ENCODE measurements around the gene TIPIN.
"Not testable (repeated sequence)": the region's sequence is repeated elsewhere in the genome, so short reads cannot be mapped to it uniquely, and the experiment has no call there.

TIPIN gene

DNA sequence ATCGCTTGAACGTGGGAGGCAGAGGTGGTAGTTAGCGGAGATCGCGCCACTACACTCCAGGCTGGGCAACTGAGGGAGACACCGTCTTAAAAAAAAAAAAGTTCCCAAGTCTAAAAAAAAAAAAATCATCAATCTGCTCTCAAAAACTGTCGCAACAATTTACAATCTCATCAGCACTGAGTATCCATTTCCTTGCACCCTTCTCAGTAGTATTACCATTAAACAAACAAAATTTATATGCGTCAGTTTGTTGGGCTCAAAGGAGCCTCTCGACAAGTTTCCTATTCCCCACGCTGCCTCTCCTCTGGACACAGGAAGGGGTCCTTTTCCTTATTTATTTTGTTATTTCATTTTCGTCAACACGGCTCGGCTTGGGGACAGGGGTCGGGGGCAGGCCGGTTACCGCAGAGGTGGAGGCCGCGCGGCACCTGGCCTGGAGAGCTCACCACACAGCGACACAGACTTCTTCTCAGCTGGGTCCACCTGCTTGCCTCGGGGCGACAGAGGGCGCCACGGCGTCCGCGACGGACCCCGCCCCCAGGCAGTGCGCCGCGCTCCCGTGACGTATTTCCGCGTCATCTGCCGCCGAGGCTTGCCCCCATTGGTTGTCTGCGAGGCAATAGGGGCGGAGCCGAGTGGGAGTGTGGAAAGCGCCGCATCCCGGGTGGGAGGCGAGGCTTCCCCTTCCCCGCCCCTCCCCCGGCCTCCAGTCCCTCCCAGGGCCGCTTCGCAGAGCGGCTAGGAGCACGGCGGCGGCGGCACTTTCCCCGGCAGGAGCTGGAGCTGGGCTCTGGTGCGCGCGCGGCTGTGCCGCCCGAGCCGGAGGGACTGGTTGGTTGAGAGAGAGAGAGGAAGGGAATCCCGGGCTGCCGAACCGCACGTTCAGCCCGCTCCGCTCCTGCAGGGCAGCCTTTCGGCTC lies 30.0 kb upstream of the TIPIN start, which contains the start of gene MAP2K1:
MAP2K1 (plus strand) TSS at position 709 of the 920 bp plus-strand sequence. CDS start 436 bp downstream, outside the sequence.
- DNase-seq (ENCODE audit: low read depth, low spot score): peak; percentile 79
- peak within 1 kb of the TSS; percentile 96 for H3K27ac ChIP-seq

DNA sequence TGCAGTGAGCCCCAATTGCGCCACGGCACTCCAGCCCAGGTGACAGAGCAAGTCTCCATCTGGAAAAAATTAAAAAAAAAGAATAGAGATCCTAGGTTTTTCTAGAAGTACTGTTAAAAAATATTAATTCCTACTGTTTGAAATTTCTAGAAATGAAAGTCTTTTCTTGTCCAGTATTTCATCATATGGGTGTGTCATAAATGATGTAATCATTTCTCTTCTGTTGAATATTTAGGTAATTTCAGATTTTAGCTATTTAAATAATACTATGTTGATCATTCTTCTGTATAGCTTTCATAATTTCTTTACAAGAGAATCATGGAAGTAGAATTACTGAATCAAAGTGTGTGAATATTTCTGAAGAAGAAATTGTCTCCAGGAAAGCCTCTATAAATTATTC lies 24.9 kb upstream of the TIPIN start:
- DNase-seq (ENCODE audit: low read depth, low spot score); H3K27ac ChIP-seq: not testable (repeated sequence)

DNA sequence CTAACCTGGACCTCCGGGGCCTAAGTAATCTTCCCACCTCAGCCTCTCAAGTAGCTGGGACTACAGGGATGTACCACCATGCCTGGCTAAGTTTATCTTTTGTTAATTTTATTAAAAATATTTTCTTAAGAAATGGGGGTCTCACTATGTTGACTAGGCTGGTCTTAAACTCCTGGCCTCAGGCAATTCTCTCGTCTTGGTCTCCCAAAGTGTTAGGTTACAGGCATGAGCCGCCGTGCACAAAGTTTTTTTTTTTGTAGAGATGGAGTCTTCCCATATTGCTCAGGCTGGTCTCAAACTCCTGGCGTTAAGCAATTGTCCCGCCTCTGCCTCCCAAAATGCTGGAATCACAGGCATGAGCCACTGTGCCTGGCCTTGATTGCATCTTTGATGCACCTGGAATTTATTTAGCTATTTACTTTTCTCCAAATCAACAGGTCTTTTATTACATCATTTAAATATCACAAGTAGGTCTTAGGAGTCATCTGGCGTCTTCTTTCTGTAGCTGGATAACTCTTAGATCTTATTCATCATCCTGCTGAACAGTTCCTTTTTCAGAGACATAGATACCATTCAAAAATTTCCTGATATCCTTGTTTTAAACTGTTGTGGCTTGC lies 22.4 kb upstream of the TIPIN start:
- no peak overlapping the region for H3K27ac ChIP-seq
- no peak for DNase-seq (ENCODE audit: low read depth, low spot score)

DNA sequence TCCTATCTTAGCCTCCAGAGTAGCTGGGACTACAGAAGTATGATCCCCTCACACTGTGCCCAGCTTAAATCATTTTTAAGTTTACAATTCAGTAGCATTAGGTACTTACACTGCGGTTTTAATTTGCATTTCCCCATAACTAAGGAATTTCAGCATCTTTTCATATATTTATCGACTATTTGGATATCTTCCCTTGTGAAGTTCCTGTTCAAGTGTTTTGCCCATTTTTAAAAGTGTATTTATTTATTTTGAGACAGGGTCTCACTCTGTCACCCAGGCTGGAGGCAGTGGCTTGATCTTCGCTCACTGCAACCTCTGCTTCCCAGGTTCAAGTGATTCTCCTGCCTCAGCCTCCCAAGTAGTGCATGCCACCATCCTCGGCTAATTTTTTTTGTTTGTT lies 17.7 kb upstream of the TIPIN start:
- no peak overlapping the region for H3K27ac ChIP-seq
- DNase-seq (ENCODE audit: low read depth, low spot score): no peak

DNA sequence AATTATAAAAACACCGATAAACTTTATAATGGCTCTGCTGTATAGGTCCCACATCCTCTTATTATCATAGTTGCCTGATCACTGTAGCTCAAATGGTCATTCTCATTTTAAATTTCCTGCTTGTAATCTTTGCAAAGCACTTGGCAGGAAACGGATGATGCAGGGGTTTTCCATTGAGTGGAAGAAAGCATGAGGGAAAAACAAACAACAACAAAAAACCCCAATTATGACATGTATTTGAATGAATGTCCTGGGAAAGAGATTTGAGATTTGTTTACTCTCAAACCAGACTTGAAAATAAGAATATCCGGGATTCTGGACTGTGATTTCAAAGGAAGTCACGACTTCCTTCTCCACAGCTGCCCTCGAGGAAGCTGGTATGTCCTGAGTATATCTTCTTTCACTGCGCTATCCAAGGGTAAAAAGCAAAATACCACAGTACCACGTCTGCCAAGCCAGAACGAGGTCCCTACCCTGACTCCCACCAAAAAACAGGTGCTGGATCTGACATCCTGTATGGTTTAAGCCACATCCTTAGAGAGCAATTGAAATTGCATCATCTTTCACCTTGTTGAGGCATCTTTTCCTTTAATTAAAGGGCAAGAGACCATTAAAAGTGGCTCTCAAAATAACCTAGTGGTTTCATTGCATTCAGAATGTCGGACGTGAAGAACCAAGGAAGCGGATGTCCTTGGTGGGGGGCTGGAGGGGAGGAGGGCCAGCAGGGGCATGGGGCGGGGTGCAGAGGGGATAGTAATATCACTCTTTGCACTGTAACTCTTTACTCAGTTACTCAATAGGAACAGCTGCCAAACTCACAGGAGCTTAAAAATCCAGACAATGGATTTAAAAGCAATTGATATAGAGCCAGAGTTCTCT lies 13.5 kb upstream of the TIPIN start:
- H3K27ac ChIP-seq: peak overlapping the region; percentile 88
- no peak for DNase-seq (ENCODE audit: low read depth, low spot score)

DNA sequence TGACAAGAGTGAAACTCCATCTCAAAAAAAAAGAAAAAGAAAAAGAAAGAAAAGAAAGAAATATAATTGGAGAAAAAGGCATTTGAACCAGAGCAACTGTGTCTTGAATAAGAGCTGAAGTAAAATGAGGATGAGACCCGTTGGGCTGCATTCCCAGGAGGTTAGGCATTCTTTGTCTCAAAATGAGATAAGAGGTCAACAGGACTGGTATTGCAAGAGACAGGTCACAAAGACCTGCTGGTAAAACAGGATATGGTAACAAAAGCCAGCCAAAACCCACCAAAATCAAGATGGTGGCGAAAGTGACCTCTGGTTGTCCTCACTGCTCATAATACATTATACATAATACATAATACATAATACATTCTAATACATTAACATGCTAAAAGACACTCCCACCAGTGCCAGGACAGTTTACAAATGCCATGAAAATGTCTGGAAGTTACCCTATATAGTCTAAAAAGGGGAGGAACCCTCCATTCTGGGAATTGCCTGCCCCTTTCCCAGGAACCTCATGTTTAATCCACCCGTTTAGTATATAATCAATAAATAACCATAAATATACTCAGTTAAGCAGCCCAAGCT lies 8.6 kb upstream of the TIPIN start:
- no peak for DNase-seq (ENCODE audit: low read depth, low spot score)
- H3K27ac ChIP-seq: no peak overlapping the region

DNA sequence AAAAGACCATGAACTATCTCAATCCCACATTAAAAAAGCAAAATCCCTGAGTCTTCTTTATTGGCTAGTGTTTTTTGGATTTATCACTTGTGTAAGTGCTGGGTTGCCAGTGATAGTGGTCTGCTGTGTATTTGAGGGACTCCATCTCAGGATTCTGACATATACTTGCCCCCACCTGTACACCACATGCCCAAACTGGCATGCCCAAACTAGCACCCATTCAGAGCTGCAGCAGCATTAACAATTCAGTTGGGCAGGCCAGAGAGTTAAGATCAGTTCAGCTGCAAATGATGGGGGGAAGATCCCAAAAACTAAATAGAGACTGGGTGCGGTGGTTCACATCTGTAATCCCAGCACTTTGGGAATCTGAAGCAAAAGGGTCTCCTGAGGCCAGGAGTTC lies 6.3 kb upstream of the TIPIN start:
- no peak overlapping the region for H3K27ac ChIP-seq
- DNase-seq (ENCODE audit: low read depth, low spot score): no peak

DNA sequence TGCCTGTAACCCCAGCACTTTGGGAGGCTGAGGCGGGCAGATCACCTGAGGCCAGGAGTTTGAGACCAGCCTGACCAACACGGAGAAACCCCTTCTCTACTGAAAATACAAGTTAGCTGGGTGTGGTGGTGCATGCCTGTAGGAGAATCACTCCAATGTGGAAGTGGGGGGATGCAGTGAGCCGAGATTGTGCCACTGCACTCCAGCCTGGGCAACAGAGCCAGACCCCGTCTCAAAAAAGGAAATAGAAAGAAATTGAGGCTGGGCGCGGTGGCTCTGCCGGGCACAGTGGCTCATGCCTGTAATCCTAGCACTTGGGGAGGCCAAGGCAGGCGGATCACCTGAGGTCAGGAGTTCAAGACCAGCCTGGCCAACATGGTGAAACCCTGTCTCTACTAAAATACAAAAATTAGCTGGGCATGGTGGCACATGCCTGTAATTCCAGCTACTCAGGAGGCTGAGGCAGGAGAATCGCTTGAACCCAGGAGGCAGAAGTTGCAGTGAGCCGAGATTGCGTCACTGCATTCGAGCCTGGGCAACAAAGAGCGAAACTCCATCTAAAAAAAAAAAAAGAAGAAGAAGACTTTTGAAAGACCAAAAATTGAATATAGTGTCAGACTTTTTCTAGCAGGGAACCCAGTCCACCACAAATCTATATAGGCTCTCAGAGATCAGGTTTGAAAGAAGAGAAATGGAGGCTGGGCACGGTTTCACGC lies 5.4 kb upstream of the TIPIN start:
- DNase-seq (ENCODE audit: low read depth, low spot score); H3K27ac ChIP-seq: not testable (repeated sequence)

DNA sequence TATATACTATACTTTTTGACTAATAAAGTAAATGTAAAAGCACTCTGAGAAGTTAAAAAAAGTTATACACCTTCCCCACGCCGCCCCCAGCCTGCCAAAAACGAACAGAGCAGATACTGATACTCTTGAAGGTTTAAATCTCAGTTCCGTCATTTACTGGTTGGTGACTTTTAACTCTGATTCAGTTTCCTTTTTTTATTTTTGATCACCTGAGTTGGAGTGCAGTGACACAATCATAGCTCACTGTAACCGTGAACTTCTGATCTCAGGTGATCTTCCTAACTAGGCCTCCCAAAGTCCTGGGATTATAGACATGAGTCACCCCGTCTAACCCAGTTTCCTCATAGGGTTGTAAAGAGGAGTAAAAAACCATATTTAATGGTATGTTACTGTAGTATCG lies 3.3 kb upstream of the TIPIN start:
- H3K27ac ChIP-seq: peak overlapping the region; percentile 91
- DNase-seq (ENCODE audit: low read depth, low spot score): peak; percentile 79

DNA sequence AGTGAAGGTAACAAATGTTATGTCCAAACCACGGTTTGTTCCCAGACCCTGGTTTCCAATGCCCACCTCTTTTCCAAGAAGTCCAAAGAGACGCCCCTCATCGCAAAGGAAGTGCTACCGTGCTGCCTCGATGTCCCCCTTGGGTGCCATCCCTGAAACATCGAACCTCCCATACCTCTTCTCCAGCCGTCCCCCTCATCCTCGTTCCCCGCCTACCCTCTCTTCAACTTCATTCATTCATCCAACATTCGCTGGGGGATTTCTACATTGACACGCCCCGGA lies 467 bp downstream of the TIPIN start:
- DNase-seq (ENCODE audit: low read depth, low spot score): no peak
- H3K27ac ChIP-seq: peak overlapping the region; percentile 33

DNA sequence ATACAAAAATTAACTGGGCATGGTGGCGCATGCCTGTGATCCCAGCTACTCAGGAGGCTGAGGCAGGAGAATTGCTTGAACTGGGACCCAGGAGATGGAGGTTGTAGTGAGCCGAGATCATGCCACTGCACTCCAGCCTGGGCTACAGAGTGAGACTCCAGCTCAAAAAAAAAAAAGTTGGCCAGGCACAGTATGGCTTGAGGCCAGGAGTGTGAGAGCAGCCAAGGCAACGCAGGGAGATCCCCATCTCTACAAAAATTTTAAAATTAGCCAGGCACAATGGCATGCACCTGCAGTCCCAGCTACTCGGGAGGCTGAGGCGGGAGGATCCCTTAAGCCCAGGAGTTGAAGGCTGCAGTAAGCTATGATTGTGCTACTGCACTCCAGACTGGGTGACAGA lies 8.0 kb downstream of the TIPIN start:
- not testable (repeated sequence) for DNase-seq (ENCODE audit: low read depth, low spot score); H3K27ac ChIP-seq

DNA sequence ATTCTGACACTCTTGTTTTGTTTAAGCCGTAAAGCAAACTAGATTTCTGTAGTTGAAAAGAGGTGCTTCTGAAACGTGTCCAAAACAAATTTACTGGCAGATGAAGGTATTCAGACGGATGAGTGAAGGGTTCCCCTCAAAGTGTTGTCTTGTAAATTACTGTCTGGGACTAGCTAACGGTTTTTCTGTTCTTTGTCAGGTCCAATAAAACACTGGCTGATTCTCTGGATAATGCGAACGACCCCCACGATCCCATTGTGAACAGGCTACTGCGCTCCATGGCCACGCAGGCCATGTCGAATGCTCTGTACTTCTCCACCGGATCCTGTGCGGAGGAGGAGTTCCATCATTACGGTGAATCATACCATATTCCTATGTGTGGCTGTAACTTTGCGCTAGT lies 27.7 kb downstream of the TIPIN start:
- no peak for DNase-seq (ENCODE audit: low read depth, low spot score)
- H3K27ac ChIP-seq: no peak overlapping the region

DNA sequence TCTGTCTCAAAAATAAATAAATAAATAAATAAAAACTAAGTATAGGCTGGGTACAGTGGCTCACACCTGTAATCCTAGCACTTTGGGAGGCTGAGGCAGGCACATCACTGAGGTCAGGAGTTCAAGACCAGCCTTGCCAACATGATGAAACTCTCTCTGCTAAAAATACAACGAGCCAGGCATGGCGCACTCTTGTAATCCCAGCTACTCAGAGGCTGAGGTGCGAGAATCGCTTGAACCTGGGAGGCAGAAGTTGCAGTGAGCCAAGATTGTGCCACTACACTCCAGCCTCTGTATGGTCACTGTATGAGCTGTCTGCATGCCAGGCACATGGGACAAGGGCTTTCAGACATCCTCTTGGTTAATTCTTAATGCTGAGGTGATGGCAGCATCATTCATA lies 28.7 kb downstream of the TIPIN start:
- H3K27ac ChIP-seq: no peak overlapping the region
- DNase-seq (ENCODE audit: low read depth, low spot score): no peak

DNA sequence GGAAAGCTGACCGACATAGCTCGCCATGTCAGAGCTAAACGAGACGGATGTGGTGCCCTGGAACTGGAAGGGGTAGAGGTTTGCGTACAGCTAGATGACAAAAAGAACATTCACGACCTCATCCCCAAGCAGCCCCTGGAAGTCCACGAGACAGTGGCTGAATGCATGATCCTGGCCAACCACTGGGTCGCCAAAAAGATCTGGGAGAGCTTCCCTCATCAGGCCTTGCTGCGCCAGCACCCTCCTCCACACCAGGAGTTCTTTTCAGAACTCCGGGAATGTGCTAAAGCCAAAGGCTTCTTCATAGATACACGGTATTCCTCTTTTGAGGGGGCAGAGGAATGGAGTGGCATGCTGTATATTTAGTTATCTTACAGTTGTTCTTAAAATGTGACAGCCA lies 30.4 kb downstream of the TIPIN start:
- DNase-seq (ENCODE audit: low read depth, low spot score): no peak

DNA sequence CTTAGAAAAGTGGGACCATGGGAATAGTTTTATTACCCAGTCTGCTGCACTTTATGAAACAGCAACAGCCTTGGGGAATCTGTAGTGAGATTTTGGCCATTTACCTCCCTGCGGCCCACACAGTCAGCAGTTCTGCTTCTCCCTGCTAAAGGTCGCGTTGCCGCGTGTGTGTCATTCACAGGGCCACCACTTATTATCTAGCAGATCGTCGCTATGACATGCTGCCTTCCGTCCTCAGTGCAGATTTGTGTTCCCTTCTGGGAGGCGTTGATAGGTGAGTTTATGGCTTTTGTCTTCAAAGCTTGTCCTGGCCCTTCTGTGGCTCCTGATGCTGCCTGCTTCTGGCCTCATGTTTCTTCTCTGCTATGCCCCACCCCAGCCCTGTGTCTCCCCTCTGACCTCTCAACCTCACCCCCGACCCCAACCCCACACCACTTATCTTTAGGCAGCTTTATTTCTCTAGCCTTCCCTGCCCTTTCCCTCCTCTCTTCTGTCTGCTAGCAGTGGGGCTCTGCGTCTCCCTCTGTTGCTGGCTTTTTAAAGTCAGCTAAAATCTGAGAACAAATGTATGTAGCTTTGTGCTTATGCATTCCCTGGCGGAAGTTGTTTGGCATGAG lies 33.1 kb downstream of the TIPIN start:
- DNase-seq (ENCODE audit: low read depth, low spot score): no peak
- no peak overlapping the region for H3K27ac ChIP-seq

More for the DNA sequence above, 30.4 kb downstream of the TIPIN start:
- no peak overlapping the region for H3K27ac ChIP-seq

DNA sequence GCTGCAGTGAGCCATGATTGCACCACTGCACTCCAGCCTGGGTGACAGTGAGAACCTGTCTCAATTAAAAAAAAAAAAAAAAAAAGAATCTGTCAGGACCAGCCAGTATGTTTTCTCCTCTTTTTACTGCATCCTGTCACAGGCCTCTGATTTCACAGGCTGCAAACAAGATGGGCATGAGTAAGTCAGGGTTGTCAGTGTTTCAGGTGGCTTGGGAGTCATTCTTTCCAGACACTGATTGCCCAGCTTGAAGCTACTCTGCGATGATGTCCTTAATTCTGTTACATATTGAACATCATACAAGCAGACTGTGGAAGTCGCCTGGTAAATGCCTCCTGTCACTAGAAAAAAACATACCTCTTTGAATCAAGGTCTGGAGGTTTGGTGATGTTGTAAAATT lies 44.3 kb downstream of the TIPIN start:
- DNase-seq (ENCODE audit: low read depth, low spot score): no peak
- H3K27ac ChIP-seq: no peak overlapping the region

DNA sequence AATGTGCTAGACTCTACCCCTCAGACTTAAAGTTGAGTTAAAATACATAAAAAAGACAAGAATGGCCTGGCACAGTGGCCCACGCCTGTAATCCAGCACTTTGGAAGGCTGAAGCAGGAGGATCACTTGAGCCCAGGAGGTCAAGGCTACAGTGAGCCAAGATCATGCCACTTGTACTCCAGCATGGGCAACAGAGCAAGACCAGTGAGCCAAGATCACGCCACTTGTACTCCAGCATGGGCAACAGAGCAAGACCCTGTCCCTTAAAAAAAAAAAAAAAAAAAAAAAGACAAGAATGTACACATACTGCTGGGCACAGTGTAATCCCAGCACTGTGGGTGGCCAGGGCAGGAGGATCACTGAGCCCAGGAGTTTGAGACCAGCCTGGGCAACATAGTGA lies 45.7 kb downstream of the TIPIN start:
- H3K27ac ChIP-seq: no peak overlapping the region
- no peak for DNase-seq (ENCODE audit: low read depth, low spot score)

DNA sequence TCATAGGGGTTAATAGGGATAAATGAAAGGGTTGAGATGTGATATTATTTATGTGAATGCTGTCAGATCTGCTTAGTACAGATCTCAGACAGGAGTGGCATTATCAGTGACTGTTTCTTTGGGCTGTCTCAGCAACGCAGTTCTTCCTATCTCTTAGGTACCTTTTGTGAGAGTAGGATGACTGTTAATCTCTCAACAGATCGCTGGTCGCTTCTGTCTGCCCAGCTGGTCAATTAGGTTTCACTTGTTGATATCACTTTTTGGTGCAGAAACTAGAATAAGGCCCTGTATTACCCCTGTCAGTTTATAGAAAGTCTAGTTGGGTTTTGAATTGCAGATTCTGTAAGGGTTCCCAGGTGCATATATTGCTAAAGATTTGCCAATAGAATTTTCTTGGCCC lies 46.7 kb downstream of the TIPIN start:
- DNase-seq (ENCODE audit: low read depth, low spot score): no peak
- H3K27ac ChIP-seq: no peak overlapping the region

DNA sequence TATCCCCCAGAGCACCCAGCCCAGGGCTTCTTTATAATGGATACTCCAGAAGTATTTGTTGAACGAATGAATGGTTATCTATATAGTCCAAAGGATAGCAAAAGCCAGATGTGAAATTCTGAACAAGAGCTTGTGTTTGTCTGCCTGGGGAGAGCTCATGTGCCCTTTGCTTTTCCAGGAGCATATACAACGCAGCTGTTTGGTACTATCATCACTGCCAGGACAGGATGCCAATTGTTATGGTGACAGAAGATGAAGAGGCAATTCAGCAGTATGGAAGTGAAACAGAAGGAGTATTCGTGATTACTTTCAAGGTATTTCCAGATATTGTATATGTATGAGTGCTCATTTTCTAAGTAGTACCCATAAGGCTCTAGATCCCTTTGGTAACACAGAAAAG lies 48.0 kb downstream of the TIPIN start:
- DNase-seq (ENCODE audit: low read depth, low spot score): no peak
- H3K27ac ChIP-seq: no peak overlapping the region

Measured in epithelial cell of prostate (primary cell).